CD4-positive, alpha-beta T cell (primary cell): ENCODE results near the gene ABHD1. TPM values are rescaled to one million over a fixed set of nuclear protein-coding genes. Genes with fewer than 3 reads are reported as not detected.
"Not testable (repeated sequence)": the region's sequence is repeated elsewhere in the genome, so short reads cannot be mapped to it uniquely, and the experiment has no call there.

ENCODE experiments used
- ATAC-seq: fragments of 200-7000 bp; cut with Tn5 transposase; one replicate; pipeline ENCODE4 v1.10.0; 2022; ENCODE audit warnings: mild to moderate bottlenecking; ENCODE audit not compliant: poor library complexity
- CTCF ChIA-PET: fragments of 350-600 bp; sonication (Branson Sonifier 250); formaldehyde crosslinking; loops from one replicate; lab custom pipeline; 2021; ENCODE audit warnings: antibody characterized with exemption, inconsistent platforms; lab: Charles Lee
- POLR2A ChIA-PET: fragments of 350-600 bp; sonication (Branson Sonifier 250); formaldehyde crosslinking; loops from one replicate; lab custom pipeline; 2021; ENCODE audit warnings: antibody characterized with exemption, inconsistent platforms; lab: Charles Lee
- DNase-seq, 14 experiments: peaks; one replicate each; pipeline ENCODE4 v3.0.0-alpha.2; 2013 to 2020; ENCODE audit warnings: mixed read lengths in 2 of 14
- H3K27ac ChIP-seq, 2 donors: one replicate each; pipeline versions ENCODE4 v1.5.1 to v1.7.0; 2013; ENCODE audit warnings: low read length in 2 of 2, low read depth in 1 of 2, mild to moderate bottlenecking in 1 of 2
- H3K27me3 ChIP-seq, 2 experiments: 1 replicate in 1 of 2; 2 replicates in 1 of 2; pipeline versions ENCODE4 v1.6.1 to v1.7.0; 2013; ENCODE audit warnings: low read length in 2 of 2, control low read depth in 1 of 2, mild to moderate bottlenecking in 1 of 2, moderate library complexity in 1 of 2; ENCODE audit not compliant: insufficient read depth in 2 of 2, control insufficient read depth in 1 of 2
- H3K36me3 ChIP-seq: one replicate; pipeline ENCODE4 v1.6.1; 2013; ENCODE audit warnings: low read length, control low read depth; ENCODE audit not compliant: insufficient read depth
- H3K4me1 ChIP-seq: one replicate; pipeline ENCODE4 v1.6.1; 2013; ENCODE audit warnings: low read length, control low read depth; ENCODE audit not compliant: insufficient read depth
- H3K4me3 ChIP-seq: one replicate; pipeline ENCODE4 v1.5.1; 2013; ENCODE audit warnings: mild to moderate bottlenecking, low read length, moderate library complexity
- H3K9me3 ChIP-seq, 2 experiments: 1 replicate in 1 of 2; 2 replicates in 1 of 2; pipeline versions ENCODE4 v1.6.1 to v1.7.0; 2013; ENCODE audit warnings: low read length in 2 of 2, mild to moderate bottlenecking in 2 of 2, control low read depth in 1 of 2, moderate library complexity in 1 of 2; ENCODE audit not compliant: control insufficient read depth in 1 of 2, insufficient read depth in 1 of 2
- H3K27ac Mint-ChIP-seq: one replicate; pipeline ENCODE4 v1.8.0; 2020; ENCODE audit warnings: mixed read lengths
- H3K27me3 Mint-ChIP-seq: one replicate; pipeline ENCODE4 v1.8.0; 2021; ENCODE audit warnings: mixed read lengths
- H3K36me3 Mint-ChIP-seq: one replicate; pipeline ENCODE4 v1.8.0; 2021; ENCODE audit warnings: low read depth, mixed read lengths
- H3K4me1 Mint-ChIP-seq: one replicate; pipeline ENCODE4 v1.8.0; 2021; ENCODE audit warnings: low read depth, mixed read lengths
- H3K4me3 Mint-ChIP-seq: one replicate; pipeline ENCODE4 v1.8.0; 2020; ENCODE audit warnings: mild to moderate bottlenecking, mixed read lengths
- H3K9me3 Mint-ChIP-seq: one replicate; pipeline ENCODE4 v1.8.0; 2020; ENCODE audit warnings: mixed read lengths
- intact Hi-C, 2 experiments: fragments of 100-400 bp; cut with DNase I in 1 of 2; cut with micrococcal nuclease in 1 of 2; formaldehyde crosslinking; loops; one replicate each; pipeline versions ENCODE4 v1.15.1 to v1.9.0; 2023 to 2025; cut with DNase I, micrococcal nuclease
- total RNA-seq, 174 experiments: library from RNA in 2 of 174; stranded (reverse) in 2 of 174; gene quantifications; one replicate each; pipeline ENCODE4 v1.2.3 and lab custom pipeline; 2021 to 2026
- TF ChIP-seq, protein P1 (sequence below): fragments of 200-600 bp; IDR thresholded peaks from one replicate; pipeline ENCODE4 v1.8.0; 2022; ENCODE audit warnings: antibody characterized with exemption, mild to moderate bottlenecking

Gene ABHD1
- total RNA-seq, 2 experiments from 2014 or later = 1.0 to 1.3 TPM

- H3K27ac Mint-ChIP-seq = no peak overlapping the region
- TF ChIP-seq, protein P1, sequence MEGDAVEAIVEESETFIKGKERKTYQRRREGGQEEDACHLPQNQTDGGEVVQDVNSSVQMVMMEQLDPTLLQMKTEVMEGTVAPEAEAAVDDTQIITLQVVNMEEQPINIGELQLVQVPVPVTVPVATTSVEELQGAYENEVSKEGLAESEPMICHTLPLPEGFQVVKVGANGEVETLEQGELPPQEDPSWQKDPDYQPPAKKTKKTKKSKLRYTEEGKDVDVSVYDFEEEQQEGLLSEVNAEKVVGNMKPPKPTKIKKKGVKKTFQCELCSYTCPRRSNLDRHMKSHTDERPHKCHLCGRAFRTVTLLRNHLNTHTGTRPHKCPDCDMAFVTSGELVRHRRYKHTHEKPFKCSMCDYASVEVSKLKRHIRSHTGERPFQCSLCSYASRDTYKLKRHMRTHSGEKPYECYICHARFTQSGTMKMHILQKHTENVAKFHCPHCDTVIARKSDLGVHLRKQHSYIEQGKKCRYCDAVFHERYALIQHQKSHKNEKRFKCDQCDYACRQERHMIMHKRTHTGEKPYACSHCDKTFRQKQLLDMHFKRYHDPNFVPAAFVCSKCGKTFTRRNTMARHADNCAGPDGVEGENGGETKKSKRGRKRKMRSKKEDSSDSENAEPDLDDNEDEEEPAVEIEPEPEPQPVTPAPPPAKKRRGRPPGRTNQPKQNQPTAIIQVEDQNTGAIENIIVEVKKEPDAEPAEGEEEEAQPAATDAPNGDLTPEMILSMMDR = no peak
- CTCF ChIA-PET = interaction anchor here (0.7 kb wide), 2 partner anchors 32 to 35 kb away, joined by 3 read pairs; no protein-coding TSS in a partner anchor
- H3K27me3 Mint-ChIP-seq = peaks cover 19% of the 10 kb centered on the region
- no peaks in the 10 kb centered on the region for H3K36me3 Mint-ChIP-seq
- H3K4me3 Mint-ChIP-seq = no peak overlapping the region
- no peak for ATAC-seq
- POLR2A ChIA-PET = no interaction called here
- no peaks in the 10 kb centered on the region for H3K4me1 Mint-ChIP-seq
- H3K9me3 Mint-ChIP-seq = no peaks in the 10 kb centered on the region
- Histone ChIP-seq H3K4me1 (no peaks in the 10 kb centered on the region), H3K36me3 (no peaks in the 10 kb centered on the region), H3K9me3 (no peaks in the 10 kb centered on the region), H3K27me3 (no peaks in the 10 kb centered on the region), H3K4me3 (no peak overlapping the region), H3K27ac (no peak overlapping the region)
- DNase-seq = no peak
- intact Hi-C loops = no loop called here
Observed at GRCh38 chr2:27108221-27108620, 15.4 kb upstream of the ABHD1 start.

GRCh38 chr2:27109083-27109482, 14.5 kb upstream of the ABHD1 start:
- no peak overlapping the region for H3K4me3 Mint-ChIP-seq
- intact Hi-C loops = no loop called here
- no peak overlapping the region for H3K27ac Mint-ChIP-seq
- Histone ChIP-seq H3K36me3 (no peaks in the 10 kb centered on the region), H3K4me3 (no peak overlapping the region), H3K27me3 (no peaks in the 10 kb centered on the region), H3K4me1 (no peaks in the 10 kb centered on the region), H3K27ac (no peak overlapping the region), H3K9me3 (no peaks in the 10 kb centered on the region)
- DNase-seq = no peak
- H3K9me3 Mint-ChIP-seq = no peaks in the 10 kb centered on the region
- ChIA-PET POLR2A (interaction anchor here (0.6 kb wide), 1 partner anchor 74 kb away, joined by 3 read pairs; no protein-coding TSS in a partner anchor), CTCF (interaction anchor here (0.7 kb wide), 1 partner anchor 30 kb away, joined by 4 read pairs; no protein-coding TSS in a partner anchor)
- ATAC-seq = no peak
- H3K4me1 Mint-ChIP-seq = no peaks in the 10 kb centered on the region
- no peaks in the 10 kb centered on the region for H3K36me3 Mint-ChIP-seq
- TF ChIP-seq, protein P1 = no peak
- H3K27me3 Mint-ChIP-seq = peaks cover 19% of the 10 kb centered on the region

DNA sequence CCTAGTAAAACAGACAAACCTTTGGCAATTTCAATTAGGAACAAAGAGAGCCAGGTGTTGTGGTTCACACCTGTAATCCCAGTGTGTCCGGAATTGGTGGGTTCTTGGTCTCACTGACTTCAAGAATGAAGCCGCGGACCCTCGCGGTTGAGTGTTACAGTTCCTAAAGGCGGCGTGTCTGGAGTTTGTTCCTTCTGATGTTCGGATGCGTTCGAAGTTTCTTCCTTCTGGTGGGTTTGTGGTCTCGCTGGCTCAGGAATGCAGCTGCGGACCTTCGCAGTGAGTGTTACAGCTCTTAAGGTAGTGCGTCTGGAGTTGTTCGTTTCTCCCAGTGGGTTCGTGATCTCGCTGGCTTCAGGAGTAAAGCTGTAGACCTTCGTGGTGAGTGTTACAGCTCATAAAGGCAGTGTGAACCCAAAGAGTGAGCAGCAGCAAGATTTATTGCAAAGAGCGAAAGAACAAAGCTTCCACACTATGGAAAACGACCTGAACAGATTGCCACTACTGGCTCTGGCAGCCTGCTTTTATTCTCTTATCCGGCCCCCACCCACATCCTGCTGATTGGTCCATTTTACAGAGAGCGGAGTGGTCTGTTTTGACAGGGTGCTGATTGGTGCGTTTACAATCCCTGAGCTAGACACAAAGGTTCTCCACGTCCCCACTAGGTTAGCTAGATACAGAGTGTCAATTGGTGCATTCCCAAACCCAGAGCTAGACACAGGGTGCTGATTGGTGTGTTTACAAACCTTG, 12.8 kb upstream of the ABHD1 start:
- H3K36me3 ChIP-seq, H3K27ac ChIP-seq, H3K4me3 Mint-ChIP-seq, H3K4me1 Mint-ChIP-seq, CTCF ChIA-PET, H3K36me3 Mint-ChIP-seq, H3K4me1 ChIP-seq, ATAC-seq, POLR2A ChIA-PET, H3K4me3 ChIP-seq, H3K9me3 Mint-ChIP-seq, DNase-seq, H3K27ac Mint-ChIP-seq, H3K9me3 ChIP-seq, H3K27me3 ChIP-seq: not testable (repeated sequence)
- intact Hi-C loops = loop anchor here in 1 of 2 experiments (5.0 kb wide), 1 partner anchor 37 kb away; the partner anchor contains the start of gene TCF23
- peaks cover 19% of the 10 kb centered on the region for H3K27me3 Mint-ChIP-seq

GRCh38 chr2:27111392-27112078, 12.1 kb upstream of the ABHD1 start:
- not testable (repeated sequence) for H3K27me3 ChIP-seq, H3K4me3 ChIP-seq, ATAC-seq, H3K27ac ChIP-seq, H3K4me3 Mint-ChIP-seq, H3K36me3 ChIP-seq, H3K4me1 Mint-ChIP-seq, H3K4me1 ChIP-seq, H3K27ac Mint-ChIP-seq, H3K36me3 Mint-ChIP-seq, H3K9me3 Mint-ChIP-seq, H3K9me3 ChIP-seq, DNase-seq
- peaks cover 13% of the 10 kb centered on the region for H3K27me3 Mint-ChIP-seq
- ChIA-PET POLR2A (interaction anchor here (1.5 kb wide), 1 partner anchor 12 kb away, joined by 6 read pairs; the partner anchor contains the start of gene ABHD1), CTCF (interaction anchor here (0.6 kb wide), 1 partner anchor 141 kb away, joined by 5 read pairs; no protein-coding TSS in a partner anchor)
- intact Hi-C loops = loop anchor here in 1 of 2 experiments (5.0 kb wide), 1 partner anchor 36 kb away; the partner anchor contains the start of gene TCF23
